NCI-H2196 treated with DMSO at 0.1 percent for 48 hours (cell line): ENCODE measurements around the gene MAPK9.

Experiments
- DNase-seq: peaks from one replicate; lab custom pipeline; 2025; ENCODE audit not compliant: unreplicated experiment; lab: John Stamatoyannopoulos, UW

The MAPK9 gene

DNA sequence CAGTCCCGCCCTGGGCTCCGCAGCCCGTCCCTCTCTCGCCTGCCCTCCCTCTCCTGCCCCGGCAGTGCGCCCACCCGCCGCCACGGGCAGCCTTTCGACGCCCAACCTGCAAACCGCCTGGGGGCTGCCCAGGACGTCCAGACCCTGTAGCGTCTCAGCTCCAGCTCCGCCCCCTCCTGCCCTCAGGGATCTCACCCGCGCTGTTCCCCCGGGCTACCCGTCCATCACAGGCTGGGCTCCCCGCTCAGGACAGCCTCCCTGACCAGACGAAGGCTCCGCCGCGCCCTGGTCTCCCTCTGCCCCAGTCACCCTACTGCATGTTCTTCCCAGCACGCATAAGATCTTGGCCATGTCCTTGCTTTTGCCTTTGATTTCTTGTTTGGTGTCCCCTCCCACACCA lies 84.3 kb downstream of the MAPK9 start:
- no peak for DNase-seq

DNA sequence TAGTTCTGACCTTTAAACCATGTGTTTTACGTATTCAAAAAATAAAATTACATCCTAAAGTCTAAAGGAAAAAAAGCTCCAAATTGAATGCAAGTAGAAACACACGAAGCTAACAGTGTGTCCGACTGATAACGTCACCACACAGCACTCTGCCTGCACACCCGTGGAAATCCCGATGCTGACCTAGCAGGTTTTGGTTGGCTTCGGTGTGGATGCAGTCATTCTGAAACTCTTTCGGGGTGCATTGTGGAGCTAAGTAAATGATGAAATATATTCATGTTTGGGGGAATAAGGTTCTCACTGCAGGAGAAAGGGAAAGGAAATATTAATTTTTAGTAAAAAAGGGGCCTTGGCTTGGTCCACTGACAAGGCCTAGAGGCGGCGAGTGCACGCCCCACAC lies 84.9 kb downstream of the MAPK9 start:
- DNase-seq: no peak

GRCh38 chr5:180205916-180206315 lies 86.0 kb downstream of the MAPK9 start:
- no peak for DNase-seq

GRCh38 chr5:180204276-180204819 lies 87.5 kb downstream of the MAPK9 start:
- no peak for DNase-seq

DNA sequence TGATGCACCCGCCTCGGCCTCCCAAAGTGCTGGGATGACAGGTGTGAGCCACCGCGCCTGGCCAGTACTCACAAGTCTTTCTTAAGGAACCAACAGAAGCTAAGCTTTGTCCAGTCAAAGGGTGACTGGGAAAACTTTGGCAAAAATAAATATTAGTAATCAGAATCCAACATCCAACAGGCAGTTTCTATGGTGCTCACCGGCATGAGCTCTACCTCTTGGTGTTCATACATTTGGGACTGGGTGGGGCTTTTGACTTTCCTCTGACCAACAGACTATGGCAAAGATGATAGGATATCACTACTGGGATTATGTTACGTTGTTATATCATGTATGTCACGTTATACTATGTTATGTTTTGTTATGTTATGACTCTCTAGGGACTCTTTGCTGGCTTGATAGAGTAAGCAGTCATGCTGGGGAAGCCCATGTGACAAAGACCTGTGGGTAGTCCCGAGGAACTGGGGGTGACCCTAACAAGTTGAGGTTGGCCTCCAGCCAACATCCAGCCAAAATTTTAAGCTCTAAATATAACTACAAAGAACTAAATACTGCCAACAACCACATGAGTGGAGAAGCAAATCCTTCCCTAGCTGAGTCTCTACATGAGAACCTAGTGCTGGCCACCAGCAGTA lies 88.8 kb downstream of the MAPK9 start:
- no peak for DNase-seq

DNA sequence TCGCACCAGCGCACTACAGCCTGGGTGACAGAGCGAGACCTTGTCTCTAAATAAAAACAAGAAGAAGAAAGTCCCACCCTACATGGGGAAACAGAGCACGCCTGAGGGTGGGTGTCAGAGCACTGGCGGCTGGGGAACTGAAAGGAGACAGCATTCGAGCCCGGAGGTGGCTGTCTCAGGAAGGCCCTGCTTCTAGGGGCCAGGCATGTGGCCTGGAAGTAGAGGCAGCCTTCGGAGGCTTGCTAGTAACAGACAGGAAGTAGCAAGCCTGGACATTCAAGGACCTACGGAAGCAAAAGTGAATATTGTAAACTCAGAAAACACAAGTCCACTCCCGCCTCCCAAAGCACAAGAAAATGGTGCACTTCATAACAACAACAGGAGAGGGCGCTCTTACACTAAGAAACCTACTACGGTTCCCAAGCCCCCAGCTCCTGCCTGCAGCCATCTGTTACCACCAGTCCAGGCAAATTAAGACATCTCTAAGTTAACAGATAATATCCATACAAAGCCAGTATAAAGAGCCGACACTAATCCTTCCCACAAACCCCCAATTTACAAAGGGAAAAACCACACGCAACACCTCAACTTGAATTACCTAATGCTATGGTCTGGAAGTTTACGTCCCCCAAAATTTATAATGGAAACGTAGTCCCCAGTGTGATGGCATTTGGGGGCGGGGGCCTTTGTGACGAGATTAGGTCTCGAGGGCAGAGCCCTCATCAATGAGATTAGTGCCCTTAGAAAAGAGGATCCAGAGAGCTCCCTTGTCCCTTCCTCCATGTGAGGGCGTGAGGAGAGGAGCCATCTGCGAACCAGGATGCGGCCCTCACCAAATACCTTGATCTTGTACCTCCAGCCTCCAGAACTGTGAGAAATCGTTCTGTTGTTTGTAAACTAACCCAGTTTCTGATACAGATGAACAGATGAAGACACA lies 90.6 kb downstream of the MAPK9 start:
- DNase-seq: no peak

DNA sequence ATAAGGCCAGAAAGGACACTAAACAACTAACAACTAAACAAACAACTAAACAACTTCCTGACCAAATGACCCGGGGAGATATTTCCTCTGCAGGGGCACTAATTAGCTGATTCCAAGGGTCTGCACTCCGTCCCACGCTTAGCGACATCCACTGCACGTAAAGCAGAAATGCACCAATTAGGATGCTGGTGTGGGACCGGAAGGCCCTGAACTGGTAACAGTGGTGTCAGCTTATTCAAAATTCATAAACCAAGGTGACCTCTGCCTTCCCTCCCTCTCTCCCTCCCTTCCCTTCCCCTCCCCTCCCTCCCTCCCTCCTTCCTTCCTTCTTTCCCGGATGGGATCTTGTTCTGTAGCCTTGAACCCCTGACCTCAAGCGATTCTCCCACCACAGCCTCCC lies 92.5 kb downstream of the MAPK9 start:
- DNase-seq: no peak

DNA sequence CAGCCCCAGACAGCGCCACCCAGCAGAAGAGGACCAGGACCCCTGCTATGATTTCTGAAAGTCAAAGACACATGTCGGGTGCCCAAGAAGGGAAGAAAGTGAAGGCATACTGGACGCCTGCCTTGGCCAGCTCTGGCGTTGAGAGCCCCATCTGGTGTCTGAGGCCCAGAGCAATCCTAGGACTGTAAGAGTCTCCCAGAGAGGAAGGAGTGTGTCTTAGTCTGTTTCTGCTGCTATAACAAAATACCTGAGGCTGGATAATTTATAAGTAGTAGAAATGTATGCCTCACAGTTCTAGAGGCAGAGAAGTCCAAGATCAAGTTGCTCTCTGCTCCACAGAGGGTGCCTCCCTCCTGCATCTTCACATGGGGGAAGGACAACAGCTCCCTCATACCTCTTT lies 93.7 kb downstream of the MAPK9 start:
- DNase-seq: no peak

GRCh38 chr5:180197016-180197702 lies 94.7 kb downstream of the MAPK9 start:
- no peak for DNase-seq

GRCh38 chr5:180194410-180195345 lies 97.2 kb downstream of the MAPK9 start:
- no peak for DNase-seq

- no peak for DNase-seq
These were observed 98.0 kb downstream of the MAPK9 start for GRCh38 chr5:180193749-180194375.

- no peak for DNase-seq
These were observed 100.2 kb downstream of the MAPK9 start for GRCh38 chr5:180191716-180192115.

GRCh38 chr5:180187767-180188166 lies 104.1 kb downstream of the MAPK9 start:
- DNase-seq: no peak
